Astrocyte (in vitro differentiated cells and primary cell): ENCODE data around the gene NINL. TPM values are rescaled to one million over a fixed set of nuclear protein-coding genes. Genes with fewer than 3 reads are reported as not detected.

Source experiments
- DNase-seq: peaks from one replicate; pipeline ENCODE4 v3.0.0-alpha.2; 2010; ENCODE audit warnings: low read depth
- FAIRE-seq: peaks from 2 replicates; lab custom pipeline; 2011; peaks lifted over from hg19 to GRCh38; lab: Jason Lieb, UNC
- H2AFZ ChIP-seq: 2 replicates; pipeline ENCODE4 v1.6.0; 2012; ENCODE audit warnings: low read depth, low read length, inconsistent platforms
- H3K27ac ChIP-seq: 2 replicates; pipeline ENCODE4 v1.5.1; 2011; ENCODE audit warnings: low read depth, low read length, inconsistent platforms
- H3K27me3 ChIP-seq: 2 replicates; pipeline ENCODE4 v1.6.0; 2011; ENCODE audit warnings: low read length, inconsistent platforms; ENCODE audit not compliant: insufficient read depth
- H3K36me3 ChIP-seq: 2 replicates; pipeline ENCODE4 v1.5.1; 2011; ENCODE audit warnings: low read length, inconsistent platforms; ENCODE audit not compliant: insufficient read depth
- H3K4me1 ChIP-seq: 2 replicates; pipeline ENCODE4 v1.5.1; 2011; ENCODE audit warnings: low read length, inconsistent platforms; ENCODE audit not compliant: insufficient read depth
- H3K4me2 ChIP-seq: 2 replicates; pipeline ENCODE4 v1.6.0; 2012; ENCODE audit warnings: low read length, inconsistent platforms
- H3K4me3 ChIP-seq: 2 replicates; pipeline ENCODE4 v1.5.1; 2011; ENCODE audit warnings: low read depth, mild to moderate bottlenecking, low read length, inconsistent platforms; ENCODE audit not compliant: insufficient read depth
- H3K79me2 ChIP-seq: 2 replicates; pipeline ENCODE4 v1.6.0; 2012; ENCODE audit warnings: mild to moderate bottlenecking, low read length, inconsistent platforms; ENCODE audit not compliant: insufficient read depth
- H3K9ac ChIP-seq: 2 replicates; pipeline ENCODE4 v1.6.0; 2012; ENCODE audit warnings: mild to moderate bottlenecking, low read length, inconsistent platforms
- H3K9me3 ChIP-seq: 2 replicates; pipeline ENCODE4 v1.5.1; 2012; ENCODE audit warnings: low read depth, mild to moderate bottlenecking, low read length, inconsistent platforms; ENCODE audit not compliant: insufficient read depth
- H4K20me1 ChIP-seq: 2 replicates; pipeline ENCODE4 v1.6.0; 2012; ENCODE audit warnings: low read length, inconsistent platforms; ENCODE audit not compliant: insufficient read depth
- H3K27ac Mint-ChIP-seq: one replicate; pipeline ENCODE4 v1.8.0; 2021; ENCODE audit warnings: mild to moderate bottlenecking, mixed read lengths; ENCODE audit not compliant: unreplicated experiment
- H3K27me3 Mint-ChIP-seq: one replicate; pipeline ENCODE4 v1.8.0; 2021; ENCODE audit warnings: low read depth, mixed read lengths; ENCODE audit not compliant: unreplicated experiment
- H3K36me3 Mint-ChIP-seq: one replicate; pipeline ENCODE4 v1.8.0; 2021; ENCODE audit warnings: low read depth, mixed read lengths; ENCODE audit not compliant: unreplicated experiment
- H3K4me1 Mint-ChIP-seq: one replicate; pipeline ENCODE4 v1.8.0; 2021; ENCODE audit warnings: low read depth, mixed read lengths; ENCODE audit not compliant: unreplicated experiment
- H3K4me3 Mint-ChIP-seq: one replicate; pipeline ENCODE4 v1.8.0; 2021; ENCODE audit warnings: mild to moderate bottlenecking, moderate library complexity, mixed read lengths; ENCODE audit not compliant: unreplicated experiment
- H3K9me3 Mint-ChIP-seq: one replicate; pipeline ENCODE4 v1.8.0; 2021; ENCODE audit warnings: mild to moderate bottlenecking, mixed read lengths; ENCODE audit not compliant: unreplicated experiment
- EZH2 ChIP-seq: IDR thresholded peaks from 2 replicates; pipeline ENCODE4 v1.6.1; 2012; ENCODE audit warnings: mild to moderate bottlenecking, low read length, inconsistent platforms; ENCODE audit not compliant: insufficient read depth
- total RNA-seq: library from RNA; stranded (reverse); gene quantifications from 2 replicates; pipeline ENCODE4 v1.2.1, GENCODE V29; 2021
- TF ChIP-seq, protein P1 (sequence below): IDR thresholded peaks from 2 replicates; pipeline ENCODE4 v1.5.1; 2011; ENCODE audit warnings: low read depth, mild to moderate bottlenecking, inconsistent platforms, low read length, moderate library complexity; ENCODE audit not compliant: insufficient read depth

Gene NINL
- total RNA-seq, 1 donor from 2014 or later = 10.2 TPM

DNA sequence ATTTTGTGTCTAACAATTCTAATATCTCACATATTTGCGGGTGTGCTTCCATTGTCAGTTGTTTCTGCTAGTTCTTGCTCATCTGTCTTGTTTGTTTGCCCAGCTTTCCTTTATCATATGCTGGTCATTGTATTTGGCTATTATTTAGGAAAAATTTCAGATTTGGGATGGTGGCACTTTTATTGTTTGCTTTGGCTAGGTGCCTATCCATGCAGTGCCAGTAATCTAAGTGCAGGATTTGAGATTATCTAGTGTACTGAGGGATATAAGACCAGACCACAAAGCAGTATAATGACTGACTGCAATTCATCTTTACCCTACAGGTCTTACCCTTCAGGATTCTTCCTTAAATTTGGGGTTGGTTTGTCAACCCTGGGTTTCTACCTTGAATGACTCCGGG lies 63.9 kb downstream of the NINL start:
- H3K27ac Mint-ChIP-seq = no peak overlapping the region
- DNase-seq (no peak), FAIRE-seq (no peak)
- Histone ChIP-seq H3K9me3 (no peaks in the 10 kb centered on the region), H3K4me3 (no peak overlapping the region), H4K20me1 (peaks cover 10% of the 10 kb centered on the region), H3K9ac (no peak overlapping the region), H3K36me3 (no peaks in the 10 kb centered on the region), H3K4me2 (no peak overlapping the region), H3K27me3 (no peaks in the 10 kb centered on the region), H3K4me1 (peaks cover 16% of the 10 kb centered on the region), H3K79me2 (no peaks in the 10 kb centered on the region), H2AFZ (no peak overlapping the region), H3K27ac (no peak overlapping the region)
- TF ChIP-seq EZH2 = no peak
- TF ChIP-seq, protein P1, sequence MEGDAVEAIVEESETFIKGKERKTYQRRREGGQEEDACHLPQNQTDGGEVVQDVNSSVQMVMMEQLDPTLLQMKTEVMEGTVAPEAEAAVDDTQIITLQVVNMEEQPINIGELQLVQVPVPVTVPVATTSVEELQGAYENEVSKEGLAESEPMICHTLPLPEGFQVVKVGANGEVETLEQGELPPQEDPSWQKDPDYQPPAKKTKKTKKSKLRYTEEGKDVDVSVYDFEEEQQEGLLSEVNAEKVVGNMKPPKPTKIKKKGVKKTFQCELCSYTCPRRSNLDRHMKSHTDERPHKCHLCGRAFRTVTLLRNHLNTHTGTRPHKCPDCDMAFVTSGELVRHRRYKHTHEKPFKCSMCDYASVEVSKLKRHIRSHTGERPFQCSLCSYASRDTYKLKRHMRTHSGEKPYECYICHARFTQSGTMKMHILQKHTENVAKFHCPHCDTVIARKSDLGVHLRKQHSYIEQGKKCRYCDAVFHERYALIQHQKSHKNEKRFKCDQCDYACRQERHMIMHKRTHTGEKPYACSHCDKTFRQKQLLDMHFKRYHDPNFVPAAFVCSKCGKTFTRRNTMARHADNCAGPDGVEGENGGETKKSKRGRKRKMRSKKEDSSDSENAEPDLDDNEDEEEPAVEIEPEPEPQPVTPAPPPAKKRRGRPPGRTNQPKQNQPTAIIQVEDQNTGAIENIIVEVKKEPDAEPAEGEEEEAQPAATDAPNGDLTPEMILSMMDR = no peak
- H3K4me1 Mint-ChIP-seq = peaks cover 16% of the 10 kb centered on the region
- no peak overlapping the region for H3K4me3 Mint-ChIP-seq
- no peaks in the 10 kb centered on the region for H3K27me3 Mint-ChIP-seq
- H3K9me3 Mint-ChIP-seq = peaks cover 7% of the 10 kb centered on the region
- H3K36me3 Mint-ChIP-seq = peaks cover 16% of the 10 kb centered on the region

DNA sequence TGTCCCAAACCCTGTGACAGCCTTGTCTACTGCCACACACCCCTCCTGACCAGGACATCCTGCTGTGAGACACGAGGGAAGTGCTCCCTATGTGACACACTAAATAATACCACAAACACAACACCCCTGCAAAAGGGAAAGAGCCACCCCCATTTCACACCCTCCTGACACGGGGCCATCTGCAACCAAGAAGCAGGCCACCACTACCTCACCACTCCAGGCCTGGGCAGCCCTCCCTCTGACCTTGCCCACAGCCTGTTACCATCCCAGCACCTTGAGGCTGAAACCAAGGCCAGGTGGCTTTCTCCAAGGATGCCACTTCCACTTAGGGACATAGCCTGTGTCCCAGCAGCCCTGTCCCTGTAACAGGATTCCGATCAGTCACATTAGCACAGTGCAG lies 68.2 kb downstream of the NINL start:
- H3K4me3 ChIP-seq = no peak overlapping the region
- H3K9ac ChIP-seq = no peak overlapping the region
- no peaks in the 10 kb centered on the region for H3K79me2 ChIP-seq
- H3K4me2 ChIP-seq = no peak overlapping the region
- H3K36me3 ChIP-seq = no peaks in the 10 kb centered on the region
- no peak for TF ChIP-seq EZH2
- TF ChIP-seq, protein P1 = no peak
- peaks cover 51% of the 10 kb centered on the region for H3K36me3 Mint-ChIP-seq
- no peak for FAIRE-seq
- peaks cover 16% of the 10 kb centered on the region for H3K9me3 ChIP-seq
- no peak overlapping the region for H2AFZ ChIP-seq
- no peak overlapping the region for H3K4me3 Mint-ChIP-seq
- H3K9me3 Mint-ChIP-seq = peaks cover 29% of the 10 kb centered on the region
- DNase-seq = no peak
- no peaks in the 10 kb centered on the region for H3K27me3 ChIP-seq
- no peaks in the 10 kb centered on the region for H3K4me1 Mint-ChIP-seq
- H3K27ac ChIP-seq = no peak overlapping the region
- no peaks in the 10 kb centered on the region for H4K20me1 ChIP-seq
- no peak overlapping the region for H3K27ac Mint-ChIP-seq
- no peaks in the 10 kb centered on the region for H3K27me3 Mint-ChIP-seq
- no peaks in the 10 kb centered on the region for H3K4me1 ChIP-seq

DNA sequence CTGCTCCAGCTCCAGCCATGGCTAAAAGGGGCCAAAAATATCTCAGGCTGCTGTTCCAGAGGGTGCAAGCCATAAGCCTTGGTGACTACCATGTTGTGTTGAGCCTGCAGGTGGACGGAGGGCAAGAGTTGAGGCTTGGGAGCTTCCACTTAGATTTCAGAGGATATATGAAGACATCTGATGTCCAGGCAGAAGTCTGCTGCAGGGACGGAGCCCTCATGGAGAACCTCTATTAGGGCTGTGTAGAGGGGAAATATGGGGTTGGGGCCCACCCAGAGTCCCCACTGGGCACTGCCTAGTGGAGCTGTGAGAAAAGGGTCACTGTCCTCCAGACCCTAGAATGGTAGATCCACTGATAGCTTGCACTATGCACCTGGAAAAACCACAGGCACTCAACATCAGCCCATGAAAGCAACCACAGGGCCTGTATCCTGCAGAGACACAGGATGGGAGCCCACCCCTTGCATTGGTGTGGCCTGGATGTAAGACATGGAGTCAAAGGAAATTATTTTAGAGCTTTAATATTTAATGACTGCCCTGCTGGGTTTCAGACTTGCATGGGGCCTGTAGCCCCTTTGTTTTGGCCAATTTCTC lies 70.5 kb downstream of the NINL start:
- Mint-ChIP-seq H3K4me1 (no peaks in the 10 kb centered on the region), H3K27me3 (no peaks in the 10 kb centered on the region), H3K27ac (no peak overlapping the region), H3K4me3 (no peak overlapping the region), H3K9me3 (peaks cover 27% of the 10 kb centered on the region), H3K36me3 (peaks cover 56% of the 10 kb centered on the region)
- Histone ChIP-seq H3K79me2 (no peaks in the 10 kb centered on the region), H3K9me3 (peaks cover 16% of the 10 kb centered on the region), H3K4me2 (no peak overlapping the region), H2AFZ (no peak overlapping the region), H3K27me3 (no peaks in the 10 kb centered on the region), H3K9ac (no peak overlapping the region), H4K20me1 (peaks cover 6% of the 10 kb centered on the region), H3K4me3 (no peak overlapping the region), H3K4me1 (no peaks in the 10 kb centered on the region), H3K27ac (no peak overlapping the region), H3K36me3 (no peaks in the 10 kb centered on the region)
- DNase-seq (no peak), FAIRE-seq (no peak)
- TF ChIP-seq, protein P1 = no peak
- TF ChIP-seq EZH2 = no peak
